K562 (cell line): ENCODE results near the gene RAP1A. TPM values are rescaled to one million over a fixed set of nuclear protein-coding genes. Genes with fewer than 3 reads are reported as not detected.

Experiments used
- EP400 ChIP-seq: fragments of 450-650 bp; IDR thresholded peaks from 2 replicates; pipeline ENCODE4 v1.6.1; 2017; ENCODE audit warnings: antibody characterized with exemption, mild to moderate bottlenecking, moderate library complexity
- ETS1 ChIP-seq: conservative IDR thresholded peaks from 2 replicates; pipeline ENCODE4 v1.6.1; 2011; ENCODE audit warnings: low read depth, mild to moderate bottlenecking, low read length; ENCODE audit not compliant: control insufficient read depth
- FOXK2 ChIP-seq, 2 experiments: fragments of 450-650 bp; IDR thresholded peaks in 1 of 2; conservative IDR thresholded peaks in 1 of 2; 2 replicates each; pipeline ENCODE4 v1.6.1; 2016; ENCODE audit warnings: low read depth in 2 of 2, mild to moderate bottlenecking in 1 of 2
- FOXP1 ChIP-seq: sonication (generic); formaldehyde crosslinking; IDR thresholded peaks from 2 replicates; pipeline ENCODE4 v1.8.0; 2022; ENCODE audit warnings: mild to moderate bottlenecking, missing genetic modification reagents
- HNRNPUL1 ChIP-seq: fragments of 200-400 bp; formaldehyde crosslinking; IDR thresholded peaks from 2 replicates; pipeline ENCODE4 v1.6.1; 2017; ENCODE audit warnings: low read length
- LEF1 ChIP-seq: fragments of 450-650 bp; IDR thresholded peaks from 2 replicates; pipeline ENCODE4 v1.6.1; 2016; ENCODE audit warnings: mild to moderate bottlenecking
- MECOM ChIP-seq: fragments of 250-450 bp; sonication (Bioruptor Pico); IDR thresholded peaks from 2 replicates; pipeline ENCODE4 v1.8.0; 2022; ENCODE audit warnings: inconsistent platforms
- MNT ChIP-seq, 2 experiments: fragments of 450-650 bp; conservative IDR thresholded peaks; 2 replicates each; pipeline ENCODE4 v1.6.1; 2017; ENCODE audit warnings: mild to moderate bottlenecking in 2 of 2, moderate library complexity in 2 of 2
- PHF8 ChIP-seq: fragments of 200-600 bp; sonication (generic); IDR thresholded peaks from 2 replicates; pipeline ENCODE4 v1.6.1; 2012; ENCODE audit warnings: mixed run types, mild to moderate bottlenecking, inconsistent platforms, low read length, moderate library complexity, borderline replicate concordance
- RBM39 ChIP-seq: fragments of 200-400 bp; formaldehyde crosslinking; optimal IDR thresholded peaks from 2 replicates; pipeline ENCODE3; 2018; ENCODE audit warnings: low read depth, low read length
- REST ChIP-seq, 2 experiments: fragments of 450-650 bp; formaldehyde crosslinking in 1 of 2; IDR thresholded peaks; 2 replicates each; pipeline versions ENCODE4 v1.4.0 to v1.6.1; 2014 to 2020; ENCODE audit warnings: mild to moderate bottlenecking in 2 of 2, borderline replicate concordance in 1 of 2, low read depth in 1 of 2
- SMARCA4 ChIP-seq: fragments of 450-650 bp; IDR thresholded peaks from 2 replicates; pipeline ENCODE4 v1.6.1; 2016
- SOX6 ChIP-seq: fragments of 450-650 bp; IDR thresholded peaks from 2 replicates; pipeline ENCODE4 v1.6.1; 2014; ENCODE audit warnings: mild to moderate bottlenecking
- YY1 ChIP-seq, 3 experiments: IDR thresholded peaks; 2 replicates each; pipeline ENCODE4 v1.6.1; 2011; ENCODE audit warnings: low read length in 2 of 3, mild to moderate bottlenecking in 2 of 3, moderate library complexity in 2 of 3, borderline replicate concordance in 1 of 3, control low read depth in 1 of 3, low read depth in 1 of 3; ENCODE audit not compliant: insufficient read depth in 3 of 3, insufficient replicate concordance in 2 of 3, control insufficient read depth in 1 of 3, insufficient read length in 1 of 3; ENCODE audit errors: extremely low read depth in 1 of 3
- polyA plus RNA-seq, 8 experiments: library from polyadenylated mRNA; depleted of rRNA in 4 of 8; stranded (reverse) in 5 of 8; unstranded in 3 of 8; fragments of >200 nt; fragmentation: Nextera tagmentation in 2 of 8; fragmentation: Illumina TruSeq in 1 of 8; extraction: Ambion mirVana in 2 of 8; extraction: Trizol in 1 of 8; gene quantifications; 2 replicates each; pipeline versions ENCODE4 v1.2.1 to v1.2.3, GENCODE V29; 2011 to 2014; ENCODE audit warnings: inconsistent platforms in 1 of 8, missing spikeins in 1 of 8
- total RNA-seq, 7 experiments: library from RNA; depleted of rRNA in 6 of 7; stranded (reverse); fragments of >200 nt in 6 of 7; fragmentation: Illumina TruSeq in 2 of 7; extraction: Trizol in 2 of 7; gene quantifications; 2 replicates each; pipeline versions ENCODE4 v1.2.1 to v1.2.3, GENCODE V29; 2011 to 2021; ENCODE audit warnings: low replicate concordance in 1 of 7

RAP1A gene
- total and polyA plus RNA-seq, 9 of the 15 experiments (the other 6 are each of a cell fraction or from before 2014, with no cell fraction given) = 13.4 to 86.2 (median 32.5) TPM

GRCh38 chr1:111592389-111593361, 26.9 kb upstream of the RAP1A start (continued):
- TF ChIP-seq MNT (conservative IDR thresholded peaks at IDR 0.05) (peak in 1 of 2 experiments; percentile 66; a peak in 2 of 4 replicates), MECOM (no peak), ETS1 (peak; percentile 55; the same call in 1 of the 2 replicates), HNRNPUL1 (0 out of 2 replicates have a peak, but pooled peaks have one; percentile 46), LEF1 (peak; percentile 90), SOX6 (no peak), SMARCA4 (peak; percentile 84), FOXP1 (CRISPR knock-in tag) (0 out of 2 replicates have a peak, but pooled peaks have one; percentile 24), FOXK2 (conservative IDR thresholded peaks at IDR 0.05 in 1 of 2, IDR thresholded peaks at IDR 0.05 in 1 of 2; ENCODE audit: low read depth in 2 of 2) (peak; percentile 60 to 62), RBM39 (peak; percentile 55), YY1 (IDR thresholded peaks at IDR 0.05; ENCODE audit: borderline replicate concordance in 1 of 3, control insufficient read depth in 1 of 3, extremely low read depth in 1 of 3, insufficient read depth in 3 of 3, insufficient read length in 1 of 3, insufficient replicate concordance in 2 of 3, low read depth in 1 of 3, low read length in 2 of 3) (peak in 1 of 3 experiments; percentile 10), EP400 (peak; percentile 62), REST (IDR thresholded peaks at IDR 0.05; ENCODE audit: borderline replicate concordance) (peak; percentile 9; the same call in 1 of the 2 replicates), REST (CRISPR knock-in tag; IDR thresholded peaks at IDR 0.05; ENCODE audit: low read depth) (no peak), PHF8 (peak; percentile 26; the same call in 1 of the 2 replicates)
